Fibroblast of peridontal ligament (primary cell): ENCODE measurements around the gene HEG1.

Source experiments
- DNase-seq: peaks from one replicate; pipeline ENCODE4 v3.0.0-alpha.2; 2010; ENCODE audit errors: extremely low read depth

The HEG1 gene

GRCh38 chr3:125014570-125015179 lies 41.1 kb downstream of the HEG1 start:
- DNase-seq: no peak

GRCh38 chr3:125013095-125013494 lies 42.7 kb downstream of the HEG1 start:
- DNase-seq: no peak

GRCh38 chr3:125011941-125012340 lies 43.9 kb downstream of the HEG1 start:
- no peak for DNase-seq

- DNase-seq: no peak
Observed at GRCh38 chr3:125010393-125010792, 45.4 kb downstream of the HEG1 start.

GRCh38 chr3:125008766-125009165 lies 47.0 kb downstream of the HEG1 start:
- DNase-seq: no peak

- no peak for DNase-seq
Observed at GRCh38 chr3:125006291-125006731, 49.5 kb downstream of the HEG1 start.

- no peak for DNase-seq
Observed at GRCh38 chr3:125005676-125006075, 50.1 kb downstream of the HEG1 start.

GRCh38 chr3:125005222-125005621 lies 50.6 kb downstream of the HEG1 start:
- DNase-seq: no peak

GRCh38 chr3:125003859-125004595 lies 51.8 kb downstream of the HEG1 start:
- no peak for DNase-seq

GRCh38 chr3:125003369-125003853 lies 52.4 kb downstream of the HEG1 start:
- DNase-seq: no peak

- DNase-seq: no peak
Observed at GRCh38 chr3:125002414-125003368, 53.1 kb downstream of the HEG1 start.

GRCh38 chr3:125001557-125002413 lies 54.0 kb downstream of the HEG1 start:
- no peak for DNase-seq

- DNase-seq: no peak
Observed at GRCh38 chr3:125000661-125001060, 55.1 kb downstream of the HEG1 start.

GRCh38 chr3:124999897-125000435 lies 55.8 kb downstream of the HEG1 start:
- DNase-seq: no peak

- DNase-seq: no peak
Observed at GRCh38 chr3:124999317-124999716, 56.5 kb downstream of the HEG1 start.

- DNase-seq: no peak
Observed at GRCh38 chr3:124998247-124998630, 57.6 kb downstream of the HEG1 start.

- no peak for DNase-seq
Observed at GRCh38 chr3:124997303-124998246, 58.2 kb downstream of the HEG1 start.

- DNase-seq: peak; percentile 69
Observed at GRCh38 chr3:124995460-124995994, 60.3 kb downstream of the HEG1 start.

GRCh38 chr3:124993466-124993865 lies 62.3 kb downstream of the HEG1 start:
- DNase-seq: no peak

- DNase-seq: no peak
Observed at GRCh38 chr3:124992041-124992440, 63.8 kb downstream of the HEG1 start.
